CD14-positive monocyte (primary cell): ENCODE data around the gene CFAP61. TPM values are rescaled to one million over a fixed set of nuclear protein-coding genes. Genes with fewer than 3 reads are reported as not detected.

Experiments used
- DNase-seq, 3 donors: peaks; one replicate each; pipeline ENCODE4 v3.0.0-alpha.2; 2011 to 2022
- H2AFZ ChIP-seq: 2 replicates; pipeline ENCODE4 v1.6.0; 2012; ENCODE audit warnings: mild to moderate bottlenecking, low read depth, low read length, inconsistent platforms; ENCODE audit not compliant: insufficient read depth, poor library complexity, severe bottlenecking
- H3K27ac ChIP-seq, 2 donors: 1 replicate in 1 of 2; 2 replicates in 1 of 2; pipeline ENCODE4 v1.5.1; 2012 to 2013; ENCODE audit warnings: low read length in 2 of 2, control low read depth in 1 of 2, inconsistent platforms in 1 of 2, low read depth in 1 of 2, mild to moderate bottlenecking in 1 of 2
- H3K27me3 ChIP-seq, 2 donors: one replicate each; pipeline versions ENCODE4 v1.6.0 to v1.6.1; 2011 to 2013; ENCODE audit warnings: low read length in 2 of 2; ENCODE audit not compliant: control insufficient read depth in 2 of 2, insufficient read depth in 2 of 2
- H3K36me3 ChIP-seq, 2 donors: replicated peaks in 1 of 2; 1 replicate in 1 of 2; 2 replicates in 1 of 2; pipeline versions ENCODE4 v1.5.1 to v1.6.1; 2012 to 2013; ENCODE audit warnings: low read length in 2 of 2, control low read depth in 1 of 2, inconsistent platforms in 1 of 2, mild to moderate bottlenecking in 1 of 2; ENCODE audit not compliant: insufficient read depth in 2 of 2, control insufficient read depth in 1 of 2
- H3K4me1 ChIP-seq, 2 donors: 1 replicate in 1 of 2; 2 replicates in 1 of 2; pipeline versions ENCODE4 v1.5.1 to v1.6.1; 2012 to 2013; ENCODE audit warnings: low read length in 2 of 2, control low read depth in 1 of 2, inconsistent platforms in 1 of 2, mild to moderate bottlenecking in 1 of 2, moderate library complexity in 1 of 2; ENCODE audit not compliant: insufficient read depth in 2 of 2, control insufficient read depth in 1 of 2
- H3K4me2 ChIP-seq: replicated peaks from 2 replicates; pipeline ENCODE3; 2012; ENCODE audit warnings: low read length, moderate library complexity, mild to moderate bottlenecking; ENCODE audit not compliant: poor library complexity, severe bottlenecking; ENCODE audit errors: extremely low read depth
- H3K4me3 ChIP-seq, 3 experiments: fragments of 200-600 bp in 1 of 3; sonication (generic) in 1 of 3; replicated peaks in 1 of 3; 1 replicate in 2 of 3; 2 replicates in 1 of 3; pipeline ENCODE4 v1.5.1; 2011 to 2013; ENCODE audit warnings: low read length in 3 of 3, mild to moderate bottlenecking in 3 of 3, control low read depth in 2 of 3, low read depth in 2 of 3, inconsistent platforms in 1 of 3, moderate library complexity in 1 of 3
- H3K79me2 ChIP-seq: 2 replicates; pipeline ENCODE4 v1.6.0; 2012; ENCODE audit warnings: mild to moderate bottlenecking, control low read depth, inconsistent platforms, low read length, moderate library complexity; ENCODE audit not compliant: insufficient read depth
- H3K9ac ChIP-seq: 2 replicates; pipeline ENCODE4 v1.6.0; 2017; ENCODE audit warnings: low read length, mild to moderate bottlenecking; ENCODE audit not compliant: insufficient read depth, poor library complexity, severe bottlenecking
- H3K9me3 ChIP-seq, 2 donors: replicated peaks in 1 of 2; 1 replicate in 1 of 2; 2 replicates in 1 of 2; pipeline versions ENCODE4 v1.5.1 to v1.6.1; 2012 to 2013; ENCODE audit warnings: low read length in 2 of 2, control low read depth in 1 of 2; ENCODE audit not compliant: control insufficient read depth in 1 of 2, insufficient read depth in 1 of 2
- H4K20me1 ChIP-seq: 2 replicates; pipeline ENCODE4 v1.6.0; 2012; ENCODE audit warnings: mild to moderate bottlenecking, low read length, control low read depth, moderate library complexity; ENCODE audit not compliant: insufficient read depth
- H3K27ac Mint-ChIP-seq, 7 donors: one replicate each; pipeline ENCODE4 v1.8.0; 2020; ENCODE audit warnings: mild to moderate bottlenecking in 7 of 7, mixed read lengths in 7 of 7, moderate library complexity in 6 of 7, inconsistent platforms in 2 of 7
- H3K27me3 Mint-ChIP-seq, 3 donors: one replicate each; pipeline ENCODE4 v1.8.0; 2021 to 2022; ENCODE audit warnings: low read depth in 3 of 3, mild to moderate bottlenecking in 3 of 3, mixed read lengths in 3 of 3, moderate library complexity in 3 of 3, inconsistent platforms in 1 of 3
- H3K36me3 Mint-ChIP-seq, 2 donors: one replicate each; pipeline ENCODE4 v1.8.0; 2020; ENCODE audit warnings: mixed read lengths in 2 of 2, inconsistent platforms in 1 of 2, mild to moderate bottlenecking in 1 of 2
- H3K4me1 Mint-ChIP-seq: one replicate; pipeline ENCODE4 v1.8.0; 2020; ENCODE audit warnings: mild to moderate bottlenecking, mixed read lengths
- H3K4me3 Mint-ChIP-seq, 2 donors: one replicate each; pipeline ENCODE4 v1.8.0; 2020; ENCODE audit warnings: mild to moderate bottlenecking in 2 of 2, mixed read lengths in 2 of 2, moderate library complexity in 1 of 2
- H3K9me3 Mint-ChIP-seq, 7 donors: one replicate each; pipeline ENCODE4 v1.8.0; 2020 to 2022; ENCODE audit warnings: mixed read lengths in 7 of 7, mild to moderate bottlenecking in 6 of 7, moderate library complexity in 6 of 7, inconsistent platforms in 2 of 7
- WGBS: methylation state at CpG from one replicate; pipeline ENCODE4 v1.1.5; 2013; ENCODE audit warnings: missing lambda C conversion rate; ENCODE audit not compliant: insufficient coverage; 5-methylcytosine and 5-hydroxymethylcytosine counted together
- intact Hi-C, 2 donors: fragments of 100-400 bp; cut with micrococcal nuclease; formaldehyde crosslinking; loops; one replicate each; pipeline versions ENCODE4 v1.15.0 to v1.15.1; 2023
- polyA plus RNA-seq, 3 donors: library from polyadenylated mRNA; depleted of rRNA in 1 of 3; unstranded in 2 of 3; stranded (reverse) in 1 of 3; fragments of 300-500 nt in 2 of 3; fragments of >200 nt in 1 of 3; fragmentation: Illumina TruSeq in 2 of 3; gene quantifications; 1 replicate in 2 of 3; 2 replicates in 1 of 3; pipeline ENCODE4 v1.2.3, GENCODE V29; 2012 to 2021
- TF ChIP-seq, protein P1 (sequence below): fragments of 200-600 bp; IDR thresholded peaks from one replicate; pipeline ENCODE4 v1.8.0; 2022; ENCODE audit warnings: antibody characterized with exemption, mild to moderate bottlenecking

The CFAP61 gene
- polyA plus RNA-seq, 3 donors: not detected

- Histone ChIP-seq H3K9ac (no peak overlapping the region), H3K4me1 (peaks cover 14 to 15% of the 10 kb centered on the region in 2 donors), H3K9me3 (peaks cover 7 to 15% of the 10 kb centered on the region in 2 donors), H3K36me3 (no peaks in the 10 kb centered on the region), H4K20me1 (no peaks in the 10 kb centered on the region), H3K4me3 (no peak overlapping the region), H3K4me2 (no peak overlapping the region), H2AFZ (no peak overlapping the region), H3K27ac (no peak overlapping the region), H3K27me3 (peaks cover 34 to 39% of the 10 kb centered on the region in 2 donors), H3K79me2 (no peaks in the 10 kb centered on the region)
- DNase-seq: no peak
- Mint-ChIP-seq H3K36me3 (no peaks in the 10 kb centered on the region), H3K4me3 (peak overlapping the region in 1 of 2 donors; percentile 44), H3K27ac (no peak overlapping the region), H3K9me3 (peaks cover 10 to 33% (median 20%) of the 10 kb centered on the region in 7 donors), H3K27me3 (peaks cover 38 to 47% (median 46%) of the 10 kb centered on the region in 3 donors), H3K4me1 (peaks cover 27% of the 10 kb centered on the region)
- intact Hi-C loops: no loop called here
- TF ChIP-seq, protein P1, sequence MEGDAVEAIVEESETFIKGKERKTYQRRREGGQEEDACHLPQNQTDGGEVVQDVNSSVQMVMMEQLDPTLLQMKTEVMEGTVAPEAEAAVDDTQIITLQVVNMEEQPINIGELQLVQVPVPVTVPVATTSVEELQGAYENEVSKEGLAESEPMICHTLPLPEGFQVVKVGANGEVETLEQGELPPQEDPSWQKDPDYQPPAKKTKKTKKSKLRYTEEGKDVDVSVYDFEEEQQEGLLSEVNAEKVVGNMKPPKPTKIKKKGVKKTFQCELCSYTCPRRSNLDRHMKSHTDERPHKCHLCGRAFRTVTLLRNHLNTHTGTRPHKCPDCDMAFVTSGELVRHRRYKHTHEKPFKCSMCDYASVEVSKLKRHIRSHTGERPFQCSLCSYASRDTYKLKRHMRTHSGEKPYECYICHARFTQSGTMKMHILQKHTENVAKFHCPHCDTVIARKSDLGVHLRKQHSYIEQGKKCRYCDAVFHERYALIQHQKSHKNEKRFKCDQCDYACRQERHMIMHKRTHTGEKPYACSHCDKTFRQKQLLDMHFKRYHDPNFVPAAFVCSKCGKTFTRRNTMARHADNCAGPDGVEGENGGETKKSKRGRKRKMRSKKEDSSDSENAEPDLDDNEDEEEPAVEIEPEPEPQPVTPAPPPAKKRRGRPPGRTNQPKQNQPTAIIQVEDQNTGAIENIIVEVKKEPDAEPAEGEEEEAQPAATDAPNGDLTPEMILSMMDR: no peak
Measured at GRCh38 chr20:20358801-20359200, 306.5 kb downstream of the CFAP61 start.

DNA sequence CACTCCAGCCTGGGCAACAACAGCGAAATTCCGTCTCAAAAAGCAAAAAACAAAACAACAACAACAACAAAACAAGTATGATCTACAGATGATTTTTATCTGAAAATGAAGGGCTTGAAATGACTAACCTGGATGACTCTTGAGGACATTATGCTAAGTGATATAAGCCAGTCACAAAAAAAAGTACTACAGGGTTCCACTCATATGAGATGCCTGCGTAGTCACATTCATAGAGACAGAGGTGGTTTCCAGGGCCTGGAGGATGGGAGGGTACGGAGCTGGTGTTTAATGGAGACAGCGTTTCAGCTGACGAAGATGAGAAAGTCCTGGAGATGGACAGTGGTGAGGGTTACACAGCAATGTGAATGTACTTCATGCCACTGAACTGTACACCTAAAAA, 307.3 kb downstream of the CFAP61 start:
- no peaks in the 10 kb centered on the region for H3K36me3 ChIP-seq
- H2AFZ ChIP-seq: no peak overlapping the region
- H3K9me3 Mint-ChIP-seq: peaks cover 7 to 29% (median 15%) of the 10 kb centered on the region in 7 donors
- no peaks in the 10 kb centered on the region for H3K36me3 Mint-ChIP-seq
- DNase-seq: no peak
- no peaks in the 10 kb centered on the region for H4K20me1 ChIP-seq
- peaks cover 32% of the 10 kb centered on the region for H3K4me1 Mint-ChIP-seq
- no peak overlapping the region for H3K9ac ChIP-seq
- TF ChIP-seq, protein P1: no peak
- H3K27ac ChIP-seq: no peak overlapping the region
- H3K4me1 ChIP-seq: peaks cover 21 to 23% of the 10 kb centered on the region in 2 donors
- peaks cover 5 to 15% of the 10 kb centered on the region in 2 donors for H3K9me3 ChIP-seq
- H3K4me3 Mint-ChIP-seq: no peak overlapping the region
- no peak overlapping the region for H3K27ac Mint-ChIP-seq
- peaks cover 47 to 53% (median 53%) of the 10 kb centered on the region in 3 donors for H3K27me3 Mint-ChIP-seq
- no peak overlapping the region for H3K4me3 ChIP-seq
- intact Hi-C loops: no loop called here
- H3K27me3 ChIP-seq: peaks cover 41 to 46% of the 10 kb centered on the region in 2 donors
- WGBS: 90% methylated on average over 2 of the region's 6 CpGs
- no peaks in the 10 kb centered on the region for H3K79me2 ChIP-seq
- H3K4me2 ChIP-seq: no peak overlapping the region
